ENCODE results near the gene ABI2.
A peak's percentile ranks its signal among the peaks of the same experiment; 100 is the strongest.
"Not testable (repeated sequence)": the region's sequence is repeated elsewhere in the genome, so short reads cannot be mapped to it uniquely, and the experiment has no call there.

ABI2 gene

GRCh38 chr2:203327901-203328759 lies at the start of gene ABI2:
TSS of gene ABI2 (plus strand) at chr2:203328394. CDS start at chr2:203328515, 121 bp downstream.
- peak; percentile 96 for DNase-seq (ENCODE audit: low spot score)

GRCh38 chr2:203279288-203279687 lies 48.9 kb upstream of the ABI2 start:
- DNase-seq (ENCODE audit: low spot score) = no peak

GRCh38 chr2:203280428-203281064 lies 47.6 kb upstream of the ABI2 start:
- DNase-seq (ENCODE audit: low spot score) = peak; percentile 30

- DNase-seq (ENCODE audit: low spot score) = no peak
Observed at GRCh38 chr2:203282101-203282500, 46.1 kb upstream of the ABI2 start.

GRCh38 chr2:203286532-203286931 lies 41.7 kb upstream of the ABI2 start:
- DNase-seq (ENCODE audit: low spot score) = no peak

GRCh38 chr2:203301667-203302066 lies 26.5 kb upstream of the ABI2 start:
- DNase-seq (ENCODE audit: low spot score) = no peak

GRCh38 chr2:203302586-203302985 lies 25.6 kb upstream of the ABI2 start:
- DNase-seq (ENCODE audit: low spot score) = not testable (repeated sequence)

GRCh38 chr2:203310688-203311436 lies 17.3 kb upstream of the ABI2 start:
- no peak for DNase-seq (ENCODE audit: low spot score)

- no peak for DNase-seq (ENCODE audit: low spot score)
Observed at GRCh38 chr2:203326356-203326755, 1.8 kb upstream of the ABI2 start.

GRCh38 chr2:203327582-203327900 lies 653 bp upstream of the ABI2 start:
- DNase-seq (ENCODE audit: low spot score) = no peak

- DNase-seq (ENCODE audit: low spot score) = peak; percentile 62
Observed at GRCh38 chr2:203328760-203329540, 756 bp downstream of the ABI2 start.

- DNase-seq (ENCODE audit: low spot score) = peak; percentile 34
Observed at GRCh38 chr2:203330434-203330833, 2.2 kb downstream of the ABI2 start.

- DNase-seq (ENCODE audit: low spot score) = no peak
Observed at GRCh38 chr2:203338322-203338721, 10.1 kb downstream of the ABI2 start.

GRCh38 chr2:203340791-203341487 lies 12.7 kb downstream of the ABI2 start:
- DNase-seq (ENCODE audit: low spot score) = peak; percentile 78

- DNase-seq (ENCODE audit: low spot score) = no peak
Observed at GRCh38 chr2:203341741-203342310, 13.6 kb downstream of the ABI2 start.

- DNase-seq (ENCODE audit: low spot score) = not testable (repeated sequence)
Observed at GRCh38 chr2:203342374-203342773, 14.2 kb downstream of the ABI2 start.

- no peak for DNase-seq (ENCODE audit: low spot score)
Observed at GRCh38 chr2:203344667-203345066, 16.5 kb downstream of the ABI2 start.

GRCh38 chr2:203346612-203347011 lies 18.4 kb downstream of the ABI2 start:
- no peak for DNase-seq (ENCODE audit: low spot score)

GRCh38 chr2:203347375-203347774 lies 19.2 kb downstream of the ABI2 start:
- no peak for DNase-seq (ENCODE audit: low spot score)

- no peak for DNase-seq (ENCODE audit: low spot score)
Observed at GRCh38 chr2:203352604-203353255, 24.5 kb downstream of the ABI2 start.

- no peak for DNase-seq (ENCODE audit: low spot score)
Observed at GRCh38 chr2:203354966-203355365, 26.8 kb downstream of the ABI2 start.
